ENCODE measurements around the gene USP4.
A peak's percentile ranks its signal among the peaks of the same experiment; 100 is the strongest.

GRCh38 chr3:49295489-49296058 lies 44.3 kb downstream of the USP4 start:
- TF ChIP-seq, protein P1, sequence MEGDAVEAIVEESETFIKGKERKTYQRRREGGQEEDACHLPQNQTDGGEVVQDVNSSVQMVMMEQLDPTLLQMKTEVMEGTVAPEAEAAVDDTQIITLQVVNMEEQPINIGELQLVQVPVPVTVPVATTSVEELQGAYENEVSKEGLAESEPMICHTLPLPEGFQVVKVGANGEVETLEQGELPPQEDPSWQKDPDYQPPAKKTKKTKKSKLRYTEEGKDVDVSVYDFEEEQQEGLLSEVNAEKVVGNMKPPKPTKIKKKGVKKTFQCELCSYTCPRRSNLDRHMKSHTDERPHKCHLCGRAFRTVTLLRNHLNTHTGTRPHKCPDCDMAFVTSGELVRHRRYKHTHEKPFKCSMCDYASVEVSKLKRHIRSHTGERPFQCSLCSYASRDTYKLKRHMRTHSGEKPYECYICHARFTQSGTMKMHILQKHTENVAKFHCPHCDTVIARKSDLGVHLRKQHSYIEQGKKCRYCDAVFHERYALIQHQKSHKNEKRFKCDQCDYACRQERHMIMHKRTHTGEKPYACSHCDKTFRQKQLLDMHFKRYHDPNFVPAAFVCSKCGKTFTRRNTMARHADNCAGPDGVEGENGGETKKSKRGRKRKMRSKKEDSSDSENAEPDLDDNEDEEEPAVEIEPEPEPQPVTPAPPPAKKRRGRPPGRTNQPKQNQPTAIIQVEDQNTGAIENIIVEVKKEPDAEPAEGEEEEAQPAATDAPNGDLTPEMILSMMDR (IDR thresholded peaks at IDR 0.05; ENCODE audit: low read length), result peak; percentile 77
- TF ChIP-seq EZH2 (IDR thresholded peaks at IDR 0.05; ENCODE audit: borderline replicate concordance, low read length), result no peak
